Umbilical cord (tissue), 2 donors: ENCODE data around the gene NHSL1. TPM values are rescaled to one million over a fixed set of nuclear protein-coding genes. Genes with fewer than 3 reads are reported as not detected.

Source experiments
- DNase-seq: peaks from one replicate; pipeline ENCODE4 v3.0.0-alpha.2; 2015; ENCODE audit warnings: low spot score
- total RNA-seq: library from RNA; depleted of rRNA; stranded (reverse); fragments of >200 nt; gene quantifications from one replicate; pipeline ENCODE4 v1.2.3, GENCODE V29; 2014; ENCODE audit warnings: low replicate concordance; ENCODE audit not compliant: insufficient read depth

Gene NHSL1, protein sequence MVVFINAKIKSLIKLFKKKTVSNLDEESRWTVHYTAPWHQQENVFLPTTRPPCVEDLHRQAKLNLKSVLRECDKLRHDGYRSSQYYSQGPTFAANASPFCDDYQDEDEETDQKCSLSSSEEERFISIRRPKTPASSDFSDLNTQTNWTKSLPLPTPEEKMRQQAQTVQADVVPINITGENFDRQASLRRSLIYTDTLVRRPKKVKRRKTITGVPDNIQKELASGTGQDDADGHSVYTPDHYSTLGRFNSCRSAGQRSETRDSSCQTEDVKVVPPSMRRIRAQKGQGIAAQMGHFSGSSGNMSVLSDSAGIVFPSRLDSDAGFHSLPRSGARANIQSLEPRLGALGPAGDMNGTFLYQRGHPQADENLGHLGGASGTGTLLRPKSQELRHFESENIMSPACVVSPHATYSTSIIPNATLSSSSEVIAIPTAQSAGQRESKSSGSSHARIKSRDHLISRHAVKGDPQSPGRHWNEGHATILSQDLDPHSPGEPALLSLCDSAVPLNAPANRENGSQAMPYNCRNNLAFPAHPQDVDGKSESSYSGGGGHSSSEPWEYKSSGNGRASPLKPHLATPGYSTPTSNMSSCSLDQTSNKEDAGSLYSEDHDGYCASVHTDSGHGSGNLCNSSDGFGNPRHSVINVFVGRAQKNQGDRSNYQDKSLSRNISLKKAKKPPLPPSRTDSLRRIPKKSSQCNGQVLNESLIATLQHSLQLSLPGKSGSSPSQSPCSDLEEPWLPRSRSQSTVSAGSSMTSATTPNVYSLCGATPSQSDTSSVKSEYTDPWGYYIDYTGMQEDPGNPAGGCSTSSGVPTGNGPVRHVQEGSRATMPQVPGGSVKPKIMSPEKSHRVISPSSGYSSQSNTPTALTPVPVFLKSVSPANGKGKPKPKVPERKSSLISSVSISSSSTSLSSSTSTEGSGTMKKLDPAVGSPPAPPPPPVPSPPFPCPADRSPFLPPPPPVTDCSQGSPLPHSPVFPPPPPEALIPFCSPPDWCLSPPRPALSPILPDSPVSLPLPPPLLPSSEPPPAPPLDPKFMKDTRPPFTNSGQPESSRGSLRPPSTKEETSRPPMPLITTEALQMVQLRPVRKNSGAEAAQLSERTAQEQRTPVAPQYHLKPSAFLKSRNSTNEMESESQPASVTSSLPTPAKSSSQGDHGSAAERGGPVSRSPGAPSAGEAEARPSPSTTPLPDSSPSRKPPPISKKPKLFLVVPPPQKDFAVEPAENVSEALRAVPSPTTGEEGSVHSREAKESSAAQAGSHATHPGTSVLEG (N-terminal part only)
- total RNA-seq, result 25.8 TPM

DNA sequence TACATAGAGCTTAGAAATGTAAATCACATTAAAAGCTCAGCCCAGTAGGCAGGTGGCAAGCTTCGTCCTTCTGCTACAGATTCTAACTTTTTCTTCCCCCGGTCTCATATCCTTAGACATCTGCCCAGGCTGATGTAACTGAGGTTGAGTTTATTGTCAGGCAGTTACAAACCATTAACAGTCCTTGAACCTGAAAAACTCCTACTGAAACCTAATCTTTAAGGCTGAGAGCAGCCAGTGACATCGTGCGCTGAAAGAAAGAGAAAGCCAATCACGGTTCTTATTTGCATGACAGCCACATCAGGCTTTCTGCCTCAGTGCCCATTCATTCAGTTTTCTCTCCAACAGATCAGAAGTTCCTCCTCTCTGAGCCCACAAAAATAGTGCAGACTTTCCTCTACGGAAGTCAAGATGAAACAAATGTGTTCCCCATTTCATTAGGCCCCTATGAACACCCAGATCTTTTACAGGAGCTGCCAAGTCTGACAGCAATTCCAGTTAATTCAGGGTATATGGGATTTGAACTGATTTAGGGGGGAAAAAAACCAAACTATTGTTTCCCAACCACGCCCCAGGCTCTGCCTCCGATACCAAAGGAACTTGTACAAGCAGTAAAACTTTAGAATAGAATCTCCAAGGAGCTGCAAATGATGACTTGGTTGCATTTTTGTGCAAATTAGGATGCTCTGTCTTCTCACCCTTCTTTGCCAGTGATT lies at the start of gene NHSL1:
Gene NHSL1, minus strand, starts transcription at position 192 of the 716 bp plus-strand sequence. CDS start 204 bp downstream, outside the sequence.
- DNase-seq, result peak; percentile 47

DNA sequence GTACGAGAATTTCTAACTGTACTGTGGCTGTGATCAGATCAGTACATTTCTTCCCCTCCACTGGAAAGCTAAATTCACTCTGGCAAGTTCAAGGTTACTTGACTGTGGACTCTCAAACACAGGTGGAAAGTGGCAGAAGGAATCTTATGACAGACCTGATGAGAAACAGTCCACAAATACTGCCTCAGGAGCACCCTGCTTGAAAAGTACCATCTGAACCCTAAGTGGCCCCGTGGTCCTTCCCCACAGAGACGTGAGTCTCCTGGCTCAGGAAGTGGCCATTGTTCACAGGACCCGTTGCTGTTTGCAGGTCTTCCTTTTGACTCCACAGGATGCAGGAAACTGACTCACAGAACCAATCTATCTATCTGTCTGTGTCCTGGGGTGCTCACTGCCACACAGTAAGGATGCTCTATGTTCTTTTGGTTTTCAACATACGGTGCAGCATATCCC lies 47.5 kb upstream of the NHSL1 start:
- no peak for DNase-seq

DNA sequence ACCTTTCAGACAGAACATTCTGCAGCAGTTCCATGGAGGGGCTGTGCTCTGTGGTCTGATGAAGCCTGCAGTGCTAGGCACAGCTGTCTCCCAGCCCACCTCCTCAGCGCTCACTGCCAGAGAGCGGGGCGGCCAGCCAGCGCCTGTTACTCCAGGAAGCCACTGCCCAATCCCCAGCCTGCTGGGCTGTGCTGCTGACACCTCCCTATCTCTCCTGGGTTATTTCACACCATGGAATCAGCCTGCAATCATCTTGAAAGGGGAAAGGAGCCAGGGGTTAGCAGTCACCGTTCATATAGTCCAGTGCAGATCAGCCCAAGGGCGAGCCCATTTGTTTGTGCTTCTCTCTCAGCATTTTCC lies 46.3 kb upstream of the NHSL1 start:
- DNase-seq, result peak; percentile 81

DNA sequence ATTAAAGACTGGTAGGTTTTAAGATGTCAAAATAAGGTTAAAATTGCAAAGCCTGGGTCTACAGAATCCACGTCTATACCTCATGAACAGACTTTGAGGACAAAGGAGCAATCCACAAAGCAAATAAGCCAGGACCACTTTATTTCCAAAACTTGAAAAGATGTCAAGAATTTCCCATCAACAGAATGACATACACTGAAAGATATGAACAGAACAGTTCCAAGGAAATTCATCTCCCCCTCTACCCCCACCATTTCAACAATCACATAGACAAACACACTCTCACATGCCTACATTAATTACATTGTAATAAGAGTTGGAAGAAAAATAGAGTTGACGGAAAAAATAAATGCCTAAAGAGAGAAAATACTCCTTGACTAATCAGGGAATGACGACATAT lies 45.2 kb upstream of the NHSL1 start:
- DNase-seq, result no peak

DNA sequence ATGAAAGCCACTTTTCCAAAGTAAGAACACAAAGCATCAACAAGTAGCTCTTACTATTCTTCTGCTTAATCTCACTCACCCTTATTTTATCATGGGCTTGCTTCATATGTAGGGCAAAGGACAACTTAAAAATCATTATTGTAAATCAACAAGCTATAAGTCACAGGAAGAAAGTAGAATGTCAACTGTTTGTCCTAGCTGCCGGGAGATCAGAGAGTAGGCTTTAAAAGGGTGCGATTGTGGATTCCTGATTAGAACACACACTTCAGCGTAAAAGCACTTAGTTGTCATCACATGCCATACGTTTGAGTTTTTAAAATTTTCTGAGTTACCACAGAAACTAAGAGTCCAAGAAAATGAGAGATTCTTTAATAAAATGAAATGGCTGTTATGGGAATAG lies 44.4 kb upstream of the NHSL1 start:
- no peak for DNase-seq

DNA sequence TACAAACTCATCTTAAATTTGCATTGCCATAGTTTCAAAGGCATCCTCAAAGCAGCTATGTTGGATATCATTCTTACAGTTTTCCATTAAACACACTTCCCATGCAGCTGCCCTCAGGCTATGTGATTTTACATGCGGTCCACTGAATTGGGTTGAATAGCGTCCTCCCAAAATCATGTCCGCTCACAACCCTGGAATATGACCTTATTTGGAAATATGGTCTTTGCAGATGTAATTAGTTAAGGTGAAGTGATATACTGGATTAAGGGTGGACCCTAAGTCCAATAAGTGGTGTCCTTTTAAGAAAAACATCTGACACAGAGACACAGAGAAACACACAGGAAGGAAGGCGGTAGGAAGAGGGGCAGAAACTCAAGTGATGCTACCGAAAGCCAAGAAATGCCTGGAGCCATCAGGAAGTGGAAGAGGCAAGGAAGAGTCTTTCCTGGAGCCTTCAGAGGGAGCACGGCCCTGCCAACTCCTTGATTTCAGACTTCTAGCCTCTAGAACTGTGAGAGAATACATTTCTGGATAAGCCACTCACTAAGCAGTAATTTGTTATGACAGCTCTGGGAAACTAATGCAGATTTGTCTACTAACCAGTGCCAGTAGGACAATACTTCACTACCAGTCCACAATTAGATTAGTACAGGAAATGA lies 42.7 kb upstream of the NHSL1 start:
- no peak for DNase-seq

DNA sequence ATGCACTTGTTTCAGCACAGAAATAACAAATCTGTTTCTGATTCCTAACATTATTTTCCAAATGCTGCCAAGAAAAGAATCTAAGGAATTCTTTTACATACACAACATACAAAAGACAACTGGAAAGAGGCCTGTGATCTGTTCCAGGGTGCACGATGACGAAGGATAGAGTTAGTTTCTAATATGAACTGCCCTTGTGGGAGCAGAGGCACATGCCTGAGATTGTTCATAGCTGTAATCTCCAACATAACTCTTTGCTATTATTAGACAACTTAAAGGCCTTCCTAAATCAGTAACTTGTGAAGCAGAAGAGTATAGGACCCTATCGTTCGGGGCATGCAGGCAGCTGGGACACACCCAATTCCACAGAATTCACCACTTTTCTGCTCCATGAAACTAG lies 41.2 kb upstream of the NHSL1 start:
- DNase-seq, result peak; percentile 93

DNA sequence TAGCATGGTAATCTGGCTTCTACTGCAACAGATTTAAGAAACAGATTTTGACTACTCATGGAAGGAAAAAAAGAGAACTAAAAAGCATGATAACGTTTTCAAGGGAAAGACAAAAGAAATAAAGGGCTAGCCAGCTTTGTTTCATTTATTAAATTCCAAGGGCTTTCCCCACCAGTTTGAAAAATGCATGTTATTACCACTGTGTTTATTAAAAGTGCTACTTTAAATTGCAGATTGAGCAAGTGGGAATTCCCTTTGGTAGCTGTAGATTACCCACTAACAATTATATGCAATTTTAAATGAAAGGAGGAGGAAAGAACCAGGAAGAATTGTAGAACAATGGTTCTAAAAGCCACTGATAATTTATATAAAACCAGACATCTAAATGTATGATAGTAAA lies 40.6 kb upstream of the NHSL1 start:
- no peak for DNase-seq

DNA sequence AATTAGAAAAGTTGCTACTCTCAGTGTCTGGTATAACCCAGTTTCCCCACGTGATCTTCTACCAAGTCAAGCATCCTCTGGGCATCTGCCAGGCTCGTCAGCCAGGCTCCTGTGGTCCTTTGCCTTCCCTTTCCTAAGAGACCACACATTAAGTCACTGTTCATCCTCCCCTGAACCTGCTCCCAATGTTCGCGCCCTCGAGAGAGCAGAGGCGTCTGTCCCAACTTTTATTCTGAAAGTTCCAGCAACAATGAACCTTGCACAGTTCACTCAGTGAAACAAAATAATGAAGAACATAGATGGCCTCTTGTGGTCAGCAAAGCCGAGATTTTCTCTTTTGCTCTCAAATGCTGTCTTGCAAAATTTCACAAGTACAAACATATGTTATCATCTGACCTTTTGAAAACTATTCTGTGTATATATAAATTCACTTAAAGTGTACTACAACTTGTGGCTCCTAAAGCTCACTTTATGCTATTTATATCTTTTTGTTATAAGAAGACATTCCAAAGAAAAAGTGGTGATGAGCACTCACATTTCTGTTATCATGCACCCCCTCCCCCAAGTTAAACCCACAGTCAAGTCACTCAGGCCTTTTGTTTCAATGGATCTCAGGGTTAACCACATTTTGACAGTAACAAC lies 39.2 kb upstream of the NHSL1 start:
- peak; percentile 47 for DNase-seq

DNA sequence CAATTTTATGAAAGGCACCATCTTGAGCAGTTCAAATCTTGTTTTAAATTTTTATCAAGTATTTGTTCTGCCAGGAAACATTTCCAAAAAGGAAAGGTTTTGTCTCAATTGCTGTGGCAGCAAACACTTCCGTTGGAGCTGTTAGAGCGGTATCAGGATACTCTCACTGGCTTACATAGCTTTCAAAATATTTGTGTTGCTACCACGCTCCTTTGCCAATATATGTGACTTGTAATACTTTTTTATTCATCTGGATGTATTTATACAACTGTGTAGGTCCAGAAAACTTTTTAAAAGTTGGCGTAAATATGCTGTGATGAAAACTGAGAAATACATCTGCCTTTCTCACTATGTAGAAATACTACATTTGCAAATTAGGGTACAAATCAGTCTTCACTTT lies 37.8 kb upstream of the NHSL1 start:
- DNase-seq, result peak; percentile 72

DNA sequence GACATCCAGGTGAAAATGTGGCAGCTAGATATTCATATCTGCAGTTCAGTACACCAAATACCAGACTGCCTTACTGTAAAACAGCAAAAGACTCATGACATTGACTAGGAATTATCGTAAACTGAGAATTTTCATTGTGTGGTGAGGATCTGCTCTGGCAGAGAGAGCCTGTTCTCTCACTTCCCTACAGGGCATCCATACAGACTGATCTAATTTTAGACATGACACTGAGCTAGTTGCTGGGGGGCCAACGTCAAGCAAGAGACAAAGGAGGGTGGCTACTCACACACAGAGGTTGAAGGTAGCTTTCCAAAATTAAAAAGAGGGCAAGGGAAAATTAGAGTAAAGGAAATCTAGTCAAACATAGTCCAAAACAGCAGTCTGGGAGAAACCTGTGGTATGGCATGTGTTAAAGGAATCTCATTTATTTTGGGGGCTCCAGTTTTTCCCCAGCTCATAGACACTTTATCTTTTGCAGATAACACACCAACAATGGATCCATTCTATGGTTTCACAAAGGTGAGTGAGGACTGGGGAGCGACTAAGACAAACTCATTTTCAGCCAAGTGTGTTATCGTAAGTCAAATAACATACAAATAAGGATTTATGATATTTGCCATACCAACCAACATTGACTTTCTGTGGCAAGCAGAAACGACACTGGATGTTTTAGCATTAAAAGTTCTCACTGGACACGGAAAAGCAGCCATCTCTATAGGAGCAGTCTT lies 36.6 kb upstream of the NHSL1 start:
- no peak for DNase-seq

DNA sequence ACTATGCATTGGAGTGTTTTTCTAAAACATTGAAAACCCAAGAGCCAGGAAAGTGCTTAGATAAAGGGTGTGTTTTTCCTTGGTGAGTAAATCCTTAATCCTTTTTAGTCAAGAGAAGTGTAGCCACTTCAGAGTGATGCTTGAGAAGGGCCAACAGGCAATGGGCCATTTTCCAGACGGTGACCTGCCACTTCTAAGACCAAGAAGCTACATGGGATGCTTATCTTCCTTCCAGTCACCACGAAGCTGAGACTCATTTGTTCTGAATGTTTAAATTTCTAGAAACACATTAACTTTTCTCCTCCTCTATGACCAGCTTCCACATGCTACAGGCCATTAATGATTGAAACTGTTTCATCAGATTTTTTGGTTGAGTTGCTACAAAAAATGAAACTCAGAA lies 34.4 kb upstream of the NHSL1 start:
- DNase-seq, result no peak

DNA sequence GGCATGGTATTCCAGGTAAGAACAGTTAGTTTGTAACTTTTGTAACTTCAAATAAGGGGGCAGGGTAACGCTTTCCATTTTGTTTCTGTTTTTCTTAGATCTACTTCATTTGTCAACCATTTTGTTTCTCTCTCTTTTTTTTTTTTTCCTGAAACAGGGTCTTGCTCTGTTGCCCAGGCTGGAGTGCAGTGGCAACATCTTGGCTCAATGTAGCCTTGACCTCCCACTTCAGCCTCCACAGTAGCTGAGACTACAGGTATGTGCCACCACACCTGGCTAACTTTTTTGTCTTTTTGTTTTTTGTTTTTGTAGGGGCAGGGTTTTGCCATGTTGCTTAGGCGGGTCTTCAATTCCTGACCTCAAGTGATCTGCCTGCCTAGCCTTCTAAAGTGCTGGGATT lies 32.1 kb upstream of the NHSL1 start:
- no peak for DNase-seq

DNA sequence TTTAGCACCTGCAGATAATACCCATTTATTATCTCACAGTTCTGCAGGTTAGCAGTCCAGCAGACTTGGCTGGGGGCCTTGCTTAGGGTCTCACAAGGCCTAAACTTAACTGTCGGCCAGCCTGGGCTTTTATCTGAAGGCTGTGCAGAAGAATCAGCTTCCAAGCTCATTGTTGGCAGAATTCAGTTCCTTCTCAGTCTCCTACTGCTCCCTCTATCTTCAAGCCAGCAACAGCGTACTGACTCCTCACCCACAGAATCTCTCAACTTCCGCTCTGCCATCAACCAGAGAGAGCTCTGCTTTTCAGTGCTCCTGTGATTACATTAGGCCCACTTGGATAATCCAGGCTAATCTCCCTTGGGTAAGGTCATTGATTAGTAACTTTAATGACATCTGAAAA lies 30.2 kb upstream of the NHSL1 start:
- no peak for DNase-seq

DNA sequence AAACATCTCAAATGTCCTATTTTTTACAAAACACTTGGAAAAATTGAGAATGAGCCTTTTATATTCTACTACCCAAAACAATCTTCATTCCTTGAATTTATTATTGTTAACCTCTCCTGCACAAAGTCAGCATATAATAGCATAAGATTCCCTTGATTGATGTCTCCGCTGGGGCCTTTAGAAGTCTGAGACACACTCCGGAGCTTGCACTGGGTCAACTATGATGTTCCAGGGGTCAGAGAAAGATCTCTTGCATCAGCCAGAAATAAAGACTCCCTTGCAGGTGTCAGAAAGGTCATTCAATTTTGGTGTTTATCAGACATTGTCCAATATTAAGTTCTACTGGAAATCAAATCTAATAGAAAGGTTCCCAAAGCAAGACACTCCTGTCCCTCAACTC lies 29.7 kb upstream of the NHSL1 start:
- DNase-seq, result no peak

DNA sequence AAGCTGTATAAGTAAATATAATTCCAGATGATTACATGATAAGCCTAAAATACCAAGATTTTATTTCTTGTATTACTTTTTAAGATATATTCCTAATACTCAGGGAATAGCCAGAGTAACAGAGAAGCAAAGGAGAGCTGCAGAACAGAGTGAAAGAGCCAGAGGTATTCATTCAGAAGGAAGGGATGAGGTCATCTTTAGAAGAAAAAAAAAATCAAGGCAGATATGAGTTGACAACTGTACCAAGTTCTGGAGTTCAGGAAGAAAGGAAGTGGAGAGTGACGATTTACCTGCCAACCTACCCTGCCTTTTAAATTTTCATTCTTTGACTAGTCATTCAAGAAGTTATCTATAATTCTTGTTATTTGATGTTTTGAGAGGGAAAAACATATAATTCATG lies 28.8 kb upstream of the NHSL1 start:
- peak; percentile 79 for DNase-seq

DNA sequence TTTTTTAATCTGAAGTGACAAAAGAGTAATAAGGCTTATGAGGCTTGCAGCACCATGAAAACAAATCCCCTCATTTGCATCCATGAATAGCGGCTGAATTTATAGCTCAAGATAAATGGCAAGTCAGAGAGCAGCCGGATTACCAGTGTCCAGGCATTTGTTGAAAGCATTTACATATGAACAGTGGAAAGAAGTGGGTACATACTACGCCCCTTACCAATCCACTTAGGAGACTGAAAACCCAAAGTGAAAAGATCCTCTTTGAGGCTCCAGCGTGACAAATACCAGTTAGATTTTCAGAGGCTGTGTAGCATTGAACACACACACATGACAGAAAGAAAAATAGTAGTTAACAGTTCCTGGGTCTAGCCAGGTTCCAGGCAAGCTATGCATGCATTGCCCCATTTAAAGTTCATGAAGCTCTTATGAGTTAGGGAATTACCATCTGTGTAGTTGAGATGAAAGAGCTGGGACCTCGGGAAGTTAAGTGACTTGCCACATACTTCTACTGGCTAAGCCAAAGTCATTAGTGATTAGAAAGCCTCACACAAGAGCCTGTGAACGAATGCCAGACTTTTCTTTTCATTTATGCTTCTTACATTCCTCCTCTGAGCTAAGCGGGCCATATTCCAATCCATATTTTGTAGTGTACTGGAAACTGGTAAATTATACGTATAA lies 28.3 kb upstream of the NHSL1 start:
- DNase-seq, result peak; percentile 87

DNA sequence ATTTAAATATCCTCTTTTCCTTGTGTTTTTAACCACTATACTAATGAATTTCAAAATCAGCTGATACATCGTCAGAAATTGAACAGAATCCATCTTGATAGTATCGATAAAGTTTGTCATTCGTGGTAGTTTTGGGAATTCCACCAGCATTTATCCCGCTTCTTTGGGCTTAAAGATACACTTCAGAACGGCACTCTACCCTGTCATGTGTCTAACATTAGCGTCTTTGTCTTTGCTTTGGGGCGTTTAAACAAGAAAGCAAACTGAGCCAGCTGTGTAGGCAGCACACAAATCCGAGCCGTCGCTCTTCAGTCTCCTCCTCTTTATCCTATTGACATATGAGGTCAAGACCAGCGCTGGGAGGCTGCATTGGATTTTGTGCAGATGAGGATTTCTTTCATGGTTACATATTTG lies 27.5 kb upstream of the NHSL1 start:
- DNase-seq, result peak; percentile 79

DNA sequence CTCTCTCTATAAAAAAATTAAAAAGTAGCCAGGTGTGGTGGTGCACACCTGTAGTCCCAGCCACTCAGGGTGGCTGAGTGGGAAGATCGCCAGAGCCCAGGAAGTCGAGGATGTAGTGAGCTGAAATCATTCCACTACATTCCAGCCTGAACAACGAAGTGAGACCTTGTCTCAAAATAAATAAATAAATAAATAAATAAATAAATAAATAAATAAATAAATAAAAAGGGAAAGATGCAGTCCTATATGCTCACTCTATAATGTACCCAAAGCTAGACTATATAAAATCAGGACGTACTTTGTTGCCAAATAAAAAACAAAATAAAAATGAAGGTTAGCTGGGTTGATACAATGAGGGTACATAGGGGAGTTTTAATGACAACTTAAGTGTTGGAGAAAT lies 26.1 kb upstream of the NHSL1 start:
- no peak for DNase-seq
